ENCODE measurements around the gene ROBO1. TPM values are rescaled to one million over a fixed set of nuclear protein-coding genes. Genes with fewer than 3 reads are reported as not detected.

Gene ROBO1
- total RNA-seq, 2 experiments from 2014 or later = not detected

- Mint-ChIP-seq H3K27ac (no peak overlapping the region), H3K36me3 (ENCODE audit: low read depth) (no peaks in the 10 kb centered on the region), H3K4me3 (no peak overlapping the region), H3K27me3 (no peaks in the 10 kb centered on the region), H3K4me1 (no peaks in the 10 kb centered on the region), H3K9me3 (peaks cover 3% of the 10 kb centered on the region)
- no peak for DNase-seq
- CTCF ChIA-PET = no interaction called here
- POLR2A ChIA-PET = no interaction called here
Measured at GRCh38 chr3:78911394-78911793, 856.4 kb downstream of the ROBO1 start.

- Mint-ChIP-seq H3K36me3 (ENCODE audit: low read depth) (no peaks in the 10 kb centered on the region), H3K9me3 (no peaks in the 10 kb centered on the region), H3K27ac (no peak overlapping the region), H3K4me1 (no peaks in the 10 kb centered on the region), H3K27me3 (no peaks in the 10 kb centered on the region), H3K4me3 (no peak overlapping the region)
- POLR2A ChIA-PET = no interaction called here
- no peak for DNase-seq
- CTCF ChIA-PET = no interaction called here
Measured at GRCh38 chr3:78908236-78908635, 859.6 kb downstream of the ROBO1 start.

GRCh38 chr3:78907367-78907766 is 860.4 kb downstream of the ROBO1 start:
- Mint-ChIP-seq H3K36me3 (ENCODE audit: low read depth) (no peaks in the 10 kb centered on the region), H3K9me3 (no peaks in the 10 kb centered on the region), H3K4me1 (no peaks in the 10 kb centered on the region), H3K27me3 (no peaks in the 10 kb centered on the region), H3K4me3 (no peak overlapping the region), H3K27ac (no peak overlapping the region)
- CTCF ChIA-PET = no interaction called here
- DNase-seq = no peak
- POLR2A ChIA-PET = no interaction called here

- Mint-ChIP-seq H3K4me1 (no peaks in the 10 kb centered on the region), H3K9me3 (no peaks in the 10 kb centered on the region), H3K27ac (no peak overlapping the region), H3K4me3 (no peak overlapping the region), H3K27me3 (no peaks in the 10 kb centered on the region), H3K36me3 (ENCODE audit: low read depth) (no peaks in the 10 kb centered on the region)
- DNase-seq = no peak
- ChIA-PET POLR2A (no interaction called here), CTCF (no interaction called here)
Measured at GRCh38 chr3:78906930-78907329, 860.9 kb downstream of the ROBO1 start.

GRCh38 chr3:78906245-78906644 is 861.6 kb downstream of the ROBO1 start:
- ChIA-PET POLR2A (no interaction called here), CTCF (no interaction called here)
- no peak for DNase-seq
- Mint-ChIP-seq H3K4me1 (no peaks in the 10 kb centered on the region), H3K27me3 (no peaks in the 10 kb centered on the region), H3K27ac (no peak overlapping the region), H3K4me3 (no peak overlapping the region), H3K9me3 (no peaks in the 10 kb centered on the region), H3K36me3 (ENCODE audit: low read depth) (no peaks in the 10 kb centered on the region)

GRCh38 chr3:78905700-78906099 is 862.1 kb downstream of the ROBO1 start:
- Mint-ChIP-seq H3K27me3 (no peaks in the 10 kb centered on the region), H3K9me3 (peaks cover 4% of the 10 kb centered on the region), H3K4me3 (no peak overlapping the region), H3K4me1 (no peaks in the 10 kb centered on the region), H3K36me3 (ENCODE audit: low read depth) (no peaks in the 10 kb centered on the region), H3K27ac (no peak overlapping the region)
- ChIA-PET POLR2A (no interaction called here), CTCF (no interaction called here)
- DNase-seq = no peak

- Mint-ChIP-seq H3K27me3 (no peaks in the 10 kb centered on the region), H3K4me3 (no peak overlapping the region), H3K27ac (no peak overlapping the region), H3K9me3 (peaks cover 6% of the 10 kb centered on the region), H3K4me1 (no peaks in the 10 kb centered on the region), H3K36me3 (ENCODE audit: low read depth) (no peaks in the 10 kb centered on the region)
- DNase-seq = no peak
- ChIA-PET CTCF (no interaction called here), POLR2A (no interaction called here)
Measured at GRCh38 chr3:78901544-78901943, 866.3 kb downstream of the ROBO1 start.

GRCh38 chr3:78900880-78901279 is 866.9 kb downstream of the ROBO1 start:
- ChIA-PET CTCF (no interaction called here), POLR2A (no interaction called here)
- Mint-ChIP-seq H3K4me1 (no peaks in the 10 kb centered on the region), H3K27ac (no peak overlapping the region), H3K36me3 (ENCODE audit: low read depth) (no peaks in the 10 kb centered on the region), H3K27me3 (no peaks in the 10 kb centered on the region), H3K9me3 (peaks cover 11% of the 10 kb centered on the region), H3K4me3 (no peak overlapping the region)
- DNase-seq = no peak

GRCh38 chr3:78900426-78900825 is 867.4 kb downstream of the ROBO1 start:
- Mint-ChIP-seq H3K4me3 (no peak overlapping the region), H3K4me1 (no peaks in the 10 kb centered on the region), H3K9me3 (peaks cover 11% of the 10 kb centered on the region), H3K27ac (no peak overlapping the region), H3K27me3 (no peaks in the 10 kb centered on the region), H3K36me3 (ENCODE audit: low read depth) (no peaks in the 10 kb centered on the region)
- POLR2A ChIA-PET = no interaction called here
- DNase-seq = no peak
- CTCF ChIA-PET = no interaction called here

- no peaks in the 10 kb centered on the region for H3K4me1 Mint-ChIP-seq
- CTCF ChIA-PET = no interaction called here
- no peaks in the 10 kb centered on the region for H3K27me3 Mint-ChIP-seq
- H3K36me3 Mint-ChIP-seq (ENCODE audit: low read depth) = no peaks in the 10 kb centered on the region
- H3K9me3 Mint-ChIP-seq = peaks cover 10% of the 10 kb centered on the region
- POLR2A ChIA-PET = no interaction called here
- no peak for DNase-seq
- H3K4me3 Mint-ChIP-seq = no peak overlapping the region
- H3K27ac Mint-ChIP-seq = no peak overlapping the region
Measured at GRCh38 chr3:78895528-78895927, 872.3 kb downstream of the ROBO1 start.

- Mint-ChIP-seq H3K9me3 (peaks cover 10% of the 10 kb centered on the region), H3K4me3 (no peak overlapping the region), H3K27me3 (no peaks in the 10 kb centered on the region), H3K4me1 (no peaks in the 10 kb centered on the region), H3K36me3 (ENCODE audit: low read depth) (no peaks in the 10 kb centered on the region), H3K27ac (no peak overlapping the region)
- DNase-seq = no peak
- ChIA-PET POLR2A (no interaction called here), CTCF (no interaction called here)
Measured at GRCh38 chr3:78894787-78895186, 873.0 kb downstream of the ROBO1 start.

GRCh38 chr3:78893161-78893560 is 874.6 kb downstream of the ROBO1 start:
- Mint-ChIP-seq H3K4me3 (no peak overlapping the region), H3K36me3 (ENCODE audit: low read depth) (no peaks in the 10 kb centered on the region), H3K9me3 (peaks cover 10% of the 10 kb centered on the region), H3K27ac (no peak overlapping the region), H3K4me1 (no peaks in the 10 kb centered on the region), H3K27me3 (no peaks in the 10 kb centered on the region)
- DNase-seq = no peak
- POLR2A ChIA-PET = no interaction called here
- CTCF ChIA-PET = no interaction called here

GRCh38 chr3:78889348-78889747 is 878.5 kb downstream of the ROBO1 start:
- POLR2A ChIA-PET = no interaction called here
- no peak for DNase-seq
- Mint-ChIP-seq H3K36me3 (ENCODE audit: low read depth) (no peaks in the 10 kb centered on the region), H3K4me1 (no peaks in the 10 kb centered on the region), H3K27me3 (no peaks in the 10 kb centered on the region), H3K4me3 (no peak overlapping the region), H3K9me3 (peaks cover 7% of the 10 kb centered on the region), H3K27ac (no peak overlapping the region)
- CTCF ChIA-PET = no interaction called here

- no peak for DNase-seq
- ChIA-PET POLR2A (no interaction called here), CTCF (no interaction called here)
- H3K9me3 Mint-ChIP-seq = peaks cover 7% of the 10 kb centered on the region
- no peak overlapping the region for H3K4me3 Mint-ChIP-seq
- no peak overlapping the region for H3K27ac Mint-ChIP-seq
- no peaks in the 10 kb centered on the region for H3K36me3 Mint-ChIP-seq (ENCODE audit: low read depth)
- H3K27me3 Mint-ChIP-seq = no peaks in the 10 kb centered on the region
- no peaks in the 10 kb centered on the region for H3K4me1 Mint-ChIP-seq
Measured at GRCh38 chr3:78888635-78889034, 879.2 kb downstream of the ROBO1 start.

GRCh38 chr3:78887547-78888011 is 880.2 kb downstream of the ROBO1 start:
- ChIA-PET POLR2A (no interaction called here), CTCF (no interaction called here)
- Mint-ChIP-seq H3K4me3 (no peak overlapping the region), H3K27ac (no peak overlapping the region), H3K9me3 (peaks cover 4% of the 10 kb centered on the region), H3K27me3 (no peaks in the 10 kb centered on the region), H3K4me1 (no peaks in the 10 kb centered on the region), H3K36me3 (ENCODE audit: low read depth) (no peaks in the 10 kb centered on the region)
- DNase-seq = no peak

All from activated CD4-positive, alpha-beta memory T cell treated with anti-CD3 and anti-CD28 coated beads, Interleukin-2, amount 10 ng/mL, durations not matched to agents 7 days and 5 days (primary cell).